Lung (tissue), 12 donors: ENCODE data around the gene SELENOM. TPM values are rescaled to one million over a fixed set of nuclear protein-coding genes. Genes with fewer than 3 reads are reported as not detected.

Experiments
- ATAC-seq: fragments of 200-7000 bp; cut with Tn5 transposase; one replicate; pipeline ENCODE4 v1.9.1; 2020; ENCODE audit warnings: moderate number of reproducible peaks; ENCODE audit not compliant: insufficient read depth, low FRiP score
- DNase-seq, 3 donors: peaks; one replicate each; pipeline ENCODE4 v3.0.0-alpha.2; 2013 to 2017
- H3K27ac ChIP-seq, 2 donors: one replicate each; pipeline ENCODE4 v1.5.1; 2013; ENCODE audit warnings: mild to moderate bottlenecking in 2 of 2, moderate library complexity in 2 of 2, control low read depth in 1 of 2, inconsistent platforms in 1 of 2, low read depth in 1 of 2, low read length in 1 of 2
- H3K27me3 ChIP-seq, 3 donors: one replicate each; pipeline ENCODE4 v1.5.1; 2013; ENCODE audit warnings: low read length in 2 of 3; ENCODE audit not compliant: control insufficient read depth in 3 of 3, insufficient read depth in 3 of 3
- H3K36me3 ChIP-seq, 4 donors: one replicate each; pipeline ENCODE4 v1.5.1; 2013; ENCODE audit warnings: low read length in 4 of 4, mild to moderate bottlenecking in 1 of 4, moderate library complexity in 1 of 4; ENCODE audit not compliant: control insufficient read depth in 4 of 4, insufficient read depth in 4 of 4
- H3K4me1 ChIP-seq, 5 donors: one replicate each; pipeline ENCODE4 v1.5.1; 2013; ENCODE audit warnings: low read length in 5 of 5, mild to moderate bottlenecking in 2 of 5, moderate library complexity in 1 of 5; ENCODE audit not compliant: control insufficient read depth in 5 of 5, insufficient read depth in 5 of 5
- H3K4me3 ChIP-seq: one replicate; pipeline ENCODE4 v1.5.1; 2013; ENCODE audit warnings: mild to moderate bottlenecking, control low read depth, moderate library complexity
- H3K9ac ChIP-seq, 2 donors: one replicate each; pipeline ENCODE4 v1.5.1; 2013; ENCODE audit warnings: low read length in 2 of 2, control low read depth in 1 of 2; ENCODE audit not compliant: insufficient read depth in 1 of 2
- H3K9me3 ChIP-seq, 4 donors: one replicate each; pipeline ENCODE4 v1.5.1; 2013; ENCODE audit warnings: low read length in 3 of 4, mild to moderate bottlenecking in 1 of 4, moderate library complexity in 1 of 4; ENCODE audit not compliant: control insufficient read depth in 4 of 4, insufficient read depth in 3 of 4
- WGBS, 2 donors: extraction: QIAGEN DNeasy Blood & Tissue Kit; methylation state at CpG; one replicate each; pipeline ENCODE4 v1.1.7; 2013; 5-methylcytosine and 5-hydroxymethylcytosine counted together
- polyA plus RNA-seq, 2 donors: library from polyadenylated mRNA; stranded (reverse); fragments of 200-250 nt; gene quantifications; one replicate each; pipeline ENCODE4 v1.2.1, GENCODE V29; 2013
- total RNA-seq, 2 donors: library from RNA; depleted of rRNA in 1 of 2; stranded (reverse); fragments of >200 nt in 1 of 2; gene quantifications; one replicate each; pipeline ENCODE4 v1.2.1, GENCODE V29; 2014 to 2021
- TF ChIP-seq, protein P1 (sequence below): IDR thresholded peaks from 2 replicates; pipeline ENCODE4 v1.5.1; 2012; ENCODE audit warnings: mild to moderate bottlenecking; ENCODE audit errors: control extremely low read depth, extremely low read depth
- donor health status: control.
- donor health status: control.
- donor health status: Bipolar disorder and iron deficiency.
- donor health status: healthy.
- donor health status: DM: yes; HTN: yes; CAD: no.

The SELENOM gene
- total and polyA plus RNA-seq, 4 donors = 26.6 to 159 (median 147) TPM

DNA sequence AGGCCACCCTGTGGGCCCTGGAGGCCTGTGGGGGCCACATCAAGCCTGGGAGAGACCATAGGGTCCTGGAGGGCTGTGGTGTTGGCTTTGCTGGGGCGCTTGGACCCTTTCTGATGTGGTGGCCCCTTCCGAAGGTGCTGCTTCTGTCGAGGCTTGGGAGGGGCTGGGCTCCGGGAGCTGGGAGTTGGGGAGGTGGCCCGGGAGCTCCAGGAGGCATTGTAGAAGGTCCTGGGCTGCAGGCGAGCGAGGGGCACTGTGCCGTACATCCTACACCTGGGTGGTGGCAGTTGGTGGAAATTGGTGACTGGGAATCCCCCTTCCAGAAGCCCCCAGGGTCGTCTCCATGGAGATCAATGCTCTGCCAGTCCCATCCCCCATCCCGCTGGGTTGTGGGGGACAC is 30.4 kb upstream of the SELENOM start:
- TF ChIP-seq, protein P1, sequence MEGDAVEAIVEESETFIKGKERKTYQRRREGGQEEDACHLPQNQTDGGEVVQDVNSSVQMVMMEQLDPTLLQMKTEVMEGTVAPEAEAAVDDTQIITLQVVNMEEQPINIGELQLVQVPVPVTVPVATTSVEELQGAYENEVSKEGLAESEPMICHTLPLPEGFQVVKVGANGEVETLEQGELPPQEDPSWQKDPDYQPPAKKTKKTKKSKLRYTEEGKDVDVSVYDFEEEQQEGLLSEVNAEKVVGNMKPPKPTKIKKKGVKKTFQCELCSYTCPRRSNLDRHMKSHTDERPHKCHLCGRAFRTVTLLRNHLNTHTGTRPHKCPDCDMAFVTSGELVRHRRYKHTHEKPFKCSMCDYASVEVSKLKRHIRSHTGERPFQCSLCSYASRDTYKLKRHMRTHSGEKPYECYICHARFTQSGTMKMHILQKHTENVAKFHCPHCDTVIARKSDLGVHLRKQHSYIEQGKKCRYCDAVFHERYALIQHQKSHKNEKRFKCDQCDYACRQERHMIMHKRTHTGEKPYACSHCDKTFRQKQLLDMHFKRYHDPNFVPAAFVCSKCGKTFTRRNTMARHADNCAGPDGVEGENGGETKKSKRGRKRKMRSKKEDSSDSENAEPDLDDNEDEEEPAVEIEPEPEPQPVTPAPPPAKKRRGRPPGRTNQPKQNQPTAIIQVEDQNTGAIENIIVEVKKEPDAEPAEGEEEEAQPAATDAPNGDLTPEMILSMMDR = no peak
- no peak for DNase-seq
- no peak overlapping the region for H3K4me3 ChIP-seq

GRCh38 chr22:31136711-31137110 is 29.3 kb upstream of the SELENOM start:
- TF ChIP-seq, protein P1 = no peak
- no peak overlapping the region for H3K4me3 ChIP-seq
- WGBS, 2 donors = 91 to 94% methylated on average over 16 of the region's 16 CpGs
- no peak overlapping the region for H3K9ac ChIP-seq
- H3K4me1 ChIP-seq = no peaks in the 10 kb centered on the region
- ATAC-seq (no peak), DNase-seq (no peak)
- H3K36me3 ChIP-seq = peaks cover 0 to 2% (median 0%) of the 10 kb centered on the region in 4 donors
- no peak overlapping the region for H3K27ac ChIP-seq
- peaks cover 0 to 3% (median 0%) of the 10 kb centered on the region in 3 donors for H3K27me3 ChIP-seq
- no peaks in the 10 kb centered on the region for H3K9me3 ChIP-seq

More for the DNA sequence above, 30.4 kb upstream of the SELENOM start:
- Histone ChIP-seq H3K9ac (no peak overlapping the region), H3K36me3 (peaks cover 0 to 2% (median 0%) of the 10 kb centered on the region in 4 donors), H3K27me3 (peaks cover 0 to 3% (median 0%) of the 10 kb centered on the region in 3 donors), H3K27ac (no peak overlapping the region), H3K9me3 (no peaks in the 10 kb centered on the region), H3K4me1 (no peaks in the 10 kb centered on the region)
- ATAC-seq = no peak
- 79% methylated on average over 7 to 10 of the region's 10 CpGs for WGBS, 2 donors

DNA sequence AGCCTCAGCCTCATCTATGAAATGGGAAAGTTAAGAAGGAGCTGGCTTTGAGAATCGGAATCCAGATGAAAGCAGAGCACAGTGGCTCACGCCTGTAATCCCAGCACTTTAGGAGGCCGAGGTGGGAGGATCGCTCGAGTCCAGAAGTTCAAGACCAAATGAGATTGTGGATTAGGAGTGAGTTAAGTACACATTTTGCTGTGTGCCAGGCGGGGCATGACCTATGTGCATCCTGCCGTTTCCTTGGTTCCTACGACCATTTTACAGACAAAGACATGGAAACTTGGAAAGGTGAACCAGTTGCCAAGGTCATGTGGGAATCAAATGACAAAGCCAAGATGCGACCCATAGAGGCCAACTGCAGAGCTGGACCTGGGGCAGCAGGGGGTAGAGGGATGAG is 28.8 kb upstream of the SELENOM start:
- Histone ChIP-seq H3K4me3 (no peak overlapping the region), H3K4me1 (no peaks in the 10 kb centered on the region), H3K27me3 (peaks cover 0 to 3% (median 0%) of the 10 kb centered on the region in 3 donors), H3K27ac (no peak overlapping the region), H3K9ac (no peak overlapping the region), H3K36me3 (peaks cover 0 to 2% (median 0%) of the 10 kb centered on the region in 4 donors), H3K9me3 (no peaks in the 10 kb centered on the region)
- ATAC-seq (no peak), DNase-seq (no peak)
- 89 to 91% methylated on average over 9 of the region's 9 CpGs for WGBS, 2 donors
- TF ChIP-seq, protein P1 = no peak

DNA sequence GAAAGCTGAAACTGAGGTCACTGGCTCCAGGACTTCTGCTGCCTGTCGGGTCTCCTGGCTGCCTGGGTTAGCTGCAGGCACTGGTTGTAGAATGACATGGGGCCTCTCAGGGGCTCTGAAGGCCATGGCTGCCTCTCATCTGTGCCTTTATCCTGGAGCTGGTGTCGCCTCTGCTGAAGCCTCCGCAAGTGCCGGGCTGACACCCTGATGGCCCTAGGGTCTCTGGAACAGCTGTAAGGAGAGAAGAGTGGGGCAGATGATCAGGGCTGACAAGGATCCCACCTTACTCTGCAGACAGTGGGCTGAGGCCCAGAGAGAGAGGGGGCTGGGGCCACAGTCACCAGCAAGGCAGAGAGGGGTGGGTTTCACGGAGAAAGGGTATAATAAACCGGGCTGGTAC is 28.3 kb upstream of the SELENOM start:
- no peaks in the 10 kb centered on the region for H3K9me3 ChIP-seq
- H3K36me3 ChIP-seq = peaks cover 0 to 2% (median 0%) of the 10 kb centered on the region in 4 donors
- H3K27ac ChIP-seq = no peak overlapping the region
- H3K27me3 ChIP-seq = peaks cover 0 to 3% (median 0%) of the 10 kb centered on the region in 3 donors
- peaks cover 0 to 4% (median 0%) of the 10 kb centered on the region in 5 donors for H3K4me1 ChIP-seq
- 91 to 95% methylated on average over 6 of the region's 6 CpGs for WGBS, 2 donors
- H3K9ac ChIP-seq = no peak overlapping the region
- ATAC-seq (no peak), DNase-seq (no peak)
- H3K4me3 ChIP-seq = no peak overlapping the region
- TF ChIP-seq, protein P1 = no peak
